ENCODE measurements around the gene FAM78A.
A peak's percentile ranks its signal among the peaks of the same experiment; 100 is the strongest.
"Not testable (repeated sequence)": the region's sequence is repeated elsewhere in the genome, so short reads cannot be mapped to it uniquely, and the experiment has no call there.

FAM78A gene

GRCh38 chr9:131236161-131236560, 40.1 kb downstream of the FAM78A start:
- no peak for DNase-seq

GRCh38 chr9:131235480-131235851, 40.8 kb downstream of the FAM78A start:
- no peak for DNase-seq

GRCh38 chr9:131234799-131235479, 41.4 kb downstream of the FAM78A start:
- DNase-seq, result no peak

GRCh38 chr9:131233995-131234394, 42.3 kb downstream of the FAM78A start:
- no peak for DNase-seq

GRCh38 chr9:131233556-131233955, 42.8 kb downstream of the FAM78A start:
- DNase-seq, result no peak

- DNase-seq, result no peak
These were observed 47.3 kb downstream of the FAM78A start for GRCh38 chr9:131228988-131229387.

GRCh38 chr9:131227959-131228460, 48.3 kb downstream of the FAM78A start:
- DNase-seq, result peak; percentile 20 to 47

GRCh38 chr9:131227112-131227958, 49.0 kb downstream of the FAM78A start:
- no peak for DNase-seq

- no peak for DNase-seq
These were observed 50.1 kb downstream of the FAM78A start for GRCh38 chr9:131226226-131226625.

- no peak for DNase-seq
These were observed 53.9 kb downstream of the FAM78A start for GRCh38 chr9:131222460-131222859.

GRCh38 chr9:131220485-131220884, 55.8 kb downstream of the FAM78A start:
- no peak for DNase-seq

- no peak for DNase-seq
These were observed 57.9 kb downstream of the FAM78A start for GRCh38 chr9:131218370-131218769.

- DNase-seq, result no peak
These were observed 58.8 kb downstream of the FAM78A start for GRCh38 chr9:131217331-131218031.

- no peak for DNase-seq
These were observed 59.5 kb downstream of the FAM78A start for GRCh38 chr9:131216806-131217205.

- no peak for DNase-seq
These were observed 61.4 kb downstream of the FAM78A start for GRCh38 chr9:131214876-131215275.

GRCh38 chr9:131214286-131214856, 61.9 kb downstream of the FAM78A start:
- DNase-seq, result no peak

- not testable (repeated sequence) for DNase-seq
These were observed 64.4 kb downstream of the FAM78A start for GRCh38 chr9:131211920-131212319.

Data from inflammatory macrophage (primary cell).